ENCODE measurements around the gene CACNA1B. TPM values are rescaled to one million over a fixed set of nuclear protein-coding genes. Genes with fewer than 3 reads are reported as not detected.
A peak's percentile ranks its signal among the peaks of the same experiment; 100 is the strongest.

The CACNA1B gene
- total RNA-seq, 2 donors from 2014 or later = 0.26 to 0.99 TPM

DNA sequence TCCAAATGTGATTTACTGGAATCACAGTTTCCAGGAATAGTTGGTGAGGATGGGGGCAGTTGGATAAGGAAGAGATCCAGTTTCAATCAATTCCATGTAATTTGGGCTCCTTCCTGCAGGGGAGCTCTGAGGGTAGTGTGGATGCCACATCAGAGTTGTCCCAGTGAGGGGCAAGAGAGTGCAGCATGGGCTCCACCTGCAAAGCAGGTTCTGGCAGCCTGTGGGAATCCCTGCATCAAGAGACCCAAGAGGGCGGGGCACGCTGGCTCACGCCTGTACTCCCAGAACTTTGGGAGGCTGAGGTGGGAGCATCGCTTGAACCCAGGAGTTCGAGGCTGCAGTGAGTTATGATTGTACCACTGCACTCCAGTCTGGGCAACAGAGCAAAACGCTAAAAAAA lies 188.5 kb downstream of the CACNA1B start:
- no peak for TF ChIP-seq POLR2A (IDR thresholded peaks at IDR 0.05)
- TF ChIP-seq, protein P1, sequence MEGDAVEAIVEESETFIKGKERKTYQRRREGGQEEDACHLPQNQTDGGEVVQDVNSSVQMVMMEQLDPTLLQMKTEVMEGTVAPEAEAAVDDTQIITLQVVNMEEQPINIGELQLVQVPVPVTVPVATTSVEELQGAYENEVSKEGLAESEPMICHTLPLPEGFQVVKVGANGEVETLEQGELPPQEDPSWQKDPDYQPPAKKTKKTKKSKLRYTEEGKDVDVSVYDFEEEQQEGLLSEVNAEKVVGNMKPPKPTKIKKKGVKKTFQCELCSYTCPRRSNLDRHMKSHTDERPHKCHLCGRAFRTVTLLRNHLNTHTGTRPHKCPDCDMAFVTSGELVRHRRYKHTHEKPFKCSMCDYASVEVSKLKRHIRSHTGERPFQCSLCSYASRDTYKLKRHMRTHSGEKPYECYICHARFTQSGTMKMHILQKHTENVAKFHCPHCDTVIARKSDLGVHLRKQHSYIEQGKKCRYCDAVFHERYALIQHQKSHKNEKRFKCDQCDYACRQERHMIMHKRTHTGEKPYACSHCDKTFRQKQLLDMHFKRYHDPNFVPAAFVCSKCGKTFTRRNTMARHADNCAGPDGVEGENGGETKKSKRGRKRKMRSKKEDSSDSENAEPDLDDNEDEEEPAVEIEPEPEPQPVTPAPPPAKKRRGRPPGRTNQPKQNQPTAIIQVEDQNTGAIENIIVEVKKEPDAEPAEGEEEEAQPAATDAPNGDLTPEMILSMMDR (IDR thresholded peaks at IDR 0.05) = no peak
- Histone ChIP-seq H3K27me3 (no peaks in the 10 kb centered on the region), H3K4me3 (no peak overlapping the region), H3K36me3 (replicated peaks in 1 of 2; ENCODE audit: insufficient read depth in 1 of 2, low read depth in 2 of 2) (no peaks in the 10 kb centered on the region), H3K4me1 (no peaks in the 10 kb centered on the region), H3K27ac (no peak overlapping the region), H3K9me3 (no peaks in the 10 kb centered on the region)
- ATAC-seq (no peak), DNase-seq (peak in 1 of 4 donors; percentile 7)
- intact Hi-C loops (cut with DNase I) = loop anchor here (10.0 kb wide), 1 partner anchor 61 kb away; no protein-coding TSS in a partner anchor
- WGBS, 2 donors = 57 to 74% methylated on average over 6 of the region's 6 CpGs

DNA sequence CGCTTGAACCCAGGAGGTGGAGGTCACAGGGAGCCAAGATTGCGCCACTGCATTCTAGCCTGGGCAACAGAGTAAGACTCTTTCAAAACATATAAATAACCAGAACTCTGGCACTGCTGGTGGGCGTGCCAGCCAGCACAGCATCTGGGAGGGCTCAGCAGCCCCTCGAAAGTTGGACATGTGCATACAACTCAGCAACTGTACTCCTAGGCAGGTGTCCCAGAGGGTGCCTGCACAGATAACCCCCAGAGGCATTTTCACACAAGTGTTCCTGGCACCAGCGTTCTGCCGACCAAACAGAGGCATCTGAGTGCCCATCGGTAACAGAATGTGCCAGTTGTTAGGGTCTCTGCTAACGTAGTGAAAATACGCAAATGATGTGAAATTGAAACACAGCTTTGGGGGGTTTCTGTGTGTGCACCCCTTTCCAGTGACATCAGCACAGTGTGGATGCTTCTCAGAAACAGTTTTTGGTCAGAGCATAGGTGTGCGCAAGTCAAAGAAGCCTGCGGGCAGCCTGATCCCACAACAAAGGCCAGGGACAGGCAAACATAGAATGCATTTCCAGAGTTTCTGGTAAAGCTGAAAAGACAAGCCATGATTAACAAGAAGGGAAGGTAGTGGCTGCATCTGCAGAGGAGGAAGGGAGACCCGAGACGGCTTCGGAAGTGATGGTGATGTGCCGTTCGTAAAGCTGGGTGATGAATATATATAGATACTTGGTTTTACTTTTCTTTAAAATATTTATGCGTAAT lies 190.2 kb downstream of the CACNA1B start:
- Histone ChIP-seq H3K9me3 (no peaks in the 10 kb centered on the region), H3K36me3 (replicated peaks in 1 of 2; ENCODE audit: insufficient read depth in 1 of 2, low read depth in 2 of 2) (no peaks in the 10 kb centered on the region), H3K4me3 (no peak overlapping the region), H3K27ac (no peak overlapping the region), H3K4me1 (no peaks in the 10 kb centered on the region), H3K27me3 (no peaks in the 10 kb centered on the region)
- TF ChIP-seq, protein P1 (IDR thresholded peaks at IDR 0.05) = no peak
- no peak for TF ChIP-seq POLR2A (IDR thresholded peaks at IDR 0.05)
- intact Hi-C loops (cut with DNase I) = loop anchor here (10.0 kb wide), 1 partner anchor 63 kb away; no protein-coding TSS in a partner anchor
- DNase-seq (no peak), ATAC-seq (no peak)
- 75 to 78% methylated on average over 17 of the region's 17 CpGs for WGBS, 2 donors

DNA sequence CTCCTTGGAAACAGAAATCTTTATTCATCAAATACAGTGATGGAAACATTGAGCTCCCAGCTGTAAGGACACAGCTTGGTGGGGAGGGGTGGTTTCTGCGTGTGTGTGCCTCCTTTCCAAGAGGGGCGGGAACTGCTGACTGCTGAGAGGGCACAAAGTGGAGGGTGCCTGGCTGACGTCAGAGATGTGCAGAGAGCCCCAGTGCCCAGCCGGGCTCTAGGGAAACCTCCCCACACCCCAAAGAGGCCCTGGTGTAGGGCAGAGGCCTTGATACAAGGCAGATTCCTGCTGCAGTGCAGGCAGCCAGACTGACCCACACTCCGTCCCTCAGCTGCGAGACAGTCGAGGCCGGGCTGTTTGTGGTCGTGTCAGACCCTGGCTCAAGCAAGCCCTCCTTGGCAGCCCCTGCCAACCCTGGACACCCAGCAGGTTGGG lies 191.0 kb downstream of the CACNA1B start:
- H3K27me3 ChIP-seq = no peaks in the 10 kb centered on the region
- H3K4me1 ChIP-seq = no peaks in the 10 kb centered on the region
- H3K9me3 ChIP-seq = no peaks in the 10 kb centered on the region
- intact Hi-C loops (cut with DNase I) = loop anchor here (10.0 kb wide), 1 partner anchor 64 kb away; no protein-coding TSS in a partner anchor
- WGBS, 2 donors = 39 to 57% methylated on average over 6 to 9 of the region's 9 CpGs
- H3K36me3 ChIP-seq (replicated peaks in 1 of 2; ENCODE audit: insufficient read depth in 1 of 2, low read depth in 2 of 2) = no peaks in the 10 kb centered on the region
- no peak overlapping the region for H3K4me3 ChIP-seq
- ATAC-seq (no peak), DNase-seq (peak in 1 of 4 donors; percentile 6)
- no peak overlapping the region for H3K27ac ChIP-seq
- TF ChIP-seq POLR2A (IDR thresholded peaks at IDR 0.05) = no peak
- TF ChIP-seq, protein P1 (IDR thresholded peaks at IDR 0.05) = no peak

DNA sequence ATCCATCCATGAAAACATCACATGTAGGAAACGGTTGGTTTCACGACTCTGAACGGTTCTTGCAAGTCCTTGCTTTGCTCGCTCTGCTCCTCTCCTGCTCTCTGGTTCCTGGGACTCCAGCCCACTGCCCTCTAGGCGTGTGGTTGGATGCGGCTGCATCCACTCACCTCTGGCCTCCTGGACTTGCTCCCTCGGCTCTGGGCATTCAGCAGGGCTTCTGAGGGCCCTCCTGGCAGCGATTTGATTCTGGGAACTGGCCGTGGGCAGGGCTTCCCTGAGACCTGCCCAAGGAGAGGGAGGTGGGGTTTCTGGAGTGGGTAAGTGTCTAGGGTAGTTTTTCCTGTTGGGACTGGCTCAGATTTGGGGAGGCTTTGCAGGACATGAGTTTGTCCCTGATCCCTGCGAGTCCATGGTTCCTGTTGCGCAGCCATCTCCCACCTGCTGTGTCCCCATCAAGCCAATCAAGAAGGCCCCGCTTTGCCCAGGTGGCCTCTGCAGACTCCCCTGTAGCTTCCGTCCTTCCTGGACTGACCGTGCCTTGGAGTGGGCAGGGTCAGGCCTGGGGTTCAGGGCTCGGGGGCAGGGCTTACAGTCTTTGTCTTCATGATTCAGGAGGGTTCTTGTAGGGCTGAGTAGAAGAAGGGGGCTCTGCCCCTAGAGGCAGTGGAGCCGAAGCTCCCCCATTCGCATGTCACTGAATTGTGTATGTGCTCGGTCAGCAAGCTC lies 192.3 kb downstream of the CACNA1B start:
- Histone ChIP-seq H3K27me3 (no peaks in the 10 kb centered on the region), H3K4me3 (no peak overlapping the region), H3K36me3 (replicated peaks in 1 of 2; ENCODE audit: insufficient read depth in 1 of 2, low read depth in 2 of 2) (no peaks in the 10 kb centered on the region), H3K4me1 (no peaks in the 10 kb centered on the region), H3K9me3 (no peaks in the 10 kb centered on the region), H3K27ac (no peak overlapping the region)
- ATAC-seq = no peak
- WGBS, 2 donors = 52 to 70% methylated on average over 15 to 18 of the region's 18 CpGs
- intact Hi-C loops (cut with DNase I) = loop anchor here (10.0 kb wide), 1 partner anchor 65 kb away; no protein-coding TSS in a partner anchor
- DNase-seq = peak in 1 of 4 donors; percentile 1
- TF ChIP-seq, protein P1 (IDR thresholded peaks at IDR 0.05) = no peak
- no peak for TF ChIP-seq POLR2A (IDR thresholded peaks at IDR 0.05)
